Mononuclear cell (primary cell): Measurements from ENCODE around the gene RHOG. TPM values are rescaled to one million over a fixed set of nuclear protein-coding genes. Genes with fewer than 3 reads are reported as not detected.
"Not testable (repeated sequence)": the region's sequence is repeated elsewhere in the genome, so short reads cannot be mapped to it uniquely, and the experiment has no call there.

Source experiments
- H3K27me3 ChIP-seq: 2 replicates; pipeline ENCODE4 v1.6.0; 2011; ENCODE audit warnings: low read length, control low read depth; ENCODE audit not compliant: insufficient read depth
- H3K4me1 ChIP-seq: 2 replicates; pipeline ENCODE4 v1.5.1; 2011; ENCODE audit warnings: mild to moderate bottlenecking, low read length, control low read depth; ENCODE audit not compliant: insufficient read depth
- H3K4me3 ChIP-seq: 2 replicates; pipeline ENCODE4 v1.5.1; 2011; ENCODE audit warnings: mild to moderate bottlenecking, low read length, moderate library complexity
- H3K9me3 ChIP-seq: 2 replicates; pipeline ENCODE4 v1.5.1; 2011; ENCODE audit warnings: low read depth, mild to moderate bottlenecking, control low read depth, low read length
- total RNA-seq: library from RNA; depleted of rRNA; stranded (reverse); fragments of >200 nt; gene quantifications from one replicate; pipeline ENCODE4 v1.2.3, GENCODE V29; 2012

RHOG gene
- total RNA-seq, 1 donor: 75.6 TPM

- H3K4me3 ChIP-seq: no peak overlapping the region
- H3K9me3 ChIP-seq: no peaks in the 10 kb centered on the region
- no peaks in the 10 kb centered on the region for H3K27me3 ChIP-seq
- peaks cover 74% of the 10 kb centered on the region for H3K4me1 ChIP-seq
Observed at GRCh38 chr11:3866836-3867208, 26.1 kb upstream of the RHOG start.

GRCh38 chr11:3866206-3866605 lies 25.4 kb upstream of the RHOG start:
- no peaks in the 10 kb centered on the region for H3K9me3 ChIP-seq
- no peak overlapping the region for H3K4me3 ChIP-seq
- H3K27me3 ChIP-seq: no peaks in the 10 kb centered on the region
- peaks cover 76% of the 10 kb centered on the region for H3K4me1 ChIP-seq

- Histone ChIP-seq H3K4me3 (no peak overlapping the region), H3K27me3 (no peaks in the 10 kb centered on the region), H3K4me1 (peaks cover 77% of the 10 kb centered on the region), H3K9me3 (no peaks in the 10 kb centered on the region)
Observed at GRCh38 chr11:3865388-3866193, 24.8 kb upstream of the RHOG start.

- Histone ChIP-seq H3K27me3 (no peaks in the 10 kb centered on the region), H3K4me3 (no peak overlapping the region), H3K9me3 (no peaks in the 10 kb centered on the region), H3K4me1 (peaks cover 92% of the 10 kb centered on the region)
Observed at GRCh38 chr11:3861683-3862082, 20.9 kb upstream of the RHOG start.

GRCh38 chr11:3860898-3861393 lies 20.2 kb upstream of the RHOG start:
- not testable (repeated sequence) for H3K9me3 ChIP-seq, H3K27me3 ChIP-seq
- Histone ChIP-seq H3K4me1 (peaks cover 90% of the 10 kb centered on the region), H3K4me3 (peak overlapping the region; percentile 6)

- no peak overlapping the region for H3K4me3 ChIP-seq
- no peaks in the 10 kb centered on the region for H3K9me3 ChIP-seq
- peaks cover 84% of the 10 kb centered on the region for H3K4me1 ChIP-seq
- no peaks in the 10 kb centered on the region for H3K27me3 ChIP-seq
Observed at GRCh38 chr11:3860375-3860774, 19.6 kb upstream of the RHOG start.

GRCh38 chr11:3859373-3859881 lies 18.7 kb upstream of the RHOG start:
- H3K27me3 ChIP-seq: no peaks in the 10 kb centered on the region
- peak overlapping the region; percentile 10 for H3K4me3 ChIP-seq
- H3K4me1 ChIP-seq: peaks cover 79% of the 10 kb centered on the region
- H3K9me3 ChIP-seq: no peaks in the 10 kb centered on the region

GRCh38 chr11:3857628-3858027 lies 16.9 kb upstream of the RHOG start:
- Histone ChIP-seq H3K4me1 (peaks cover 80% of the 10 kb centered on the region), H3K27me3 (no peaks in the 10 kb centered on the region), H3K9me3 (no peaks in the 10 kb centered on the region), H3K4me3 (peak overlapping the region; percentile 91)

- Histone ChIP-seq H3K27me3 (no peaks in the 10 kb centered on the region), H3K4me1 (peaks cover 74% of the 10 kb centered on the region), H3K9me3 (no peaks in the 10 kb centered on the region), H3K4me3 (peak overlapping the region; percentile 91)
Observed at GRCh38 chr11:3856856-3857553, 16.2 kb upstream of the RHOG start.

- Histone ChIP-seq H3K4me1 (peaks cover 63% of the 10 kb centered on the region), H3K27me3 (no peaks in the 10 kb centered on the region), H3K4me3 (peak overlapping the region; percentile 91), H3K9me3 (no peaks in the 10 kb centered on the region)
Observed at GRCh38 chr11:3855808-3856491, 15.2 kb upstream of the RHOG start.

GRCh38 chr11:3854977-3855807 lies 14.4 kb upstream of the RHOG start, which contains the start of gene STIM1:
TSS of gene STIM1 (plus strand) at chr11:3855664. CDS start at chr11:3856271, 607 bp downstream.
- Histone ChIP-seq H3K4me1 (peaks cover 56% of the 10 kb centered on the region), H3K4me3 (peak within 1 kb of the TSS; percentile 91), H3K9me3 (no peaks in the 10 kb centered on the region)

GRCh38 chr11:3854660-3854976 lies 13.9 kb upstream of the RHOG start:
- Histone ChIP-seq H3K27me3 (no peaks in the 10 kb centered on the region), H3K4me1 (peaks cover 52% of the 10 kb centered on the region), H3K4me3 (peak overlapping the region; percentile 91), H3K9me3 (no peaks in the 10 kb centered on the region)

More at GRCh38 chr11:3854977-3855807, 14.4 kb upstream of the RHOG start, which contains the start of gene STIM1:
- no peaks in the 10 kb centered on the region for H3K27me3 ChIP-seq

GRCh38 chr11:3853899-3854659 lies 13.3 kb upstream of the RHOG start:
- H3K4me3 ChIP-seq: peak overlapping the region; percentile 91
- H3K27me3 ChIP-seq: no peaks in the 10 kb centered on the region
- H3K4me1 ChIP-seq: peaks cover 47% of the 10 kb centered on the region
- no peaks in the 10 kb centered on the region for H3K9me3 ChIP-seq

GRCh38 chr11:3853545-3853842 lies 12.7 kb upstream of the RHOG start:
- Histone ChIP-seq H3K4me1 (peaks cover 41% of the 10 kb centered on the region), H3K27me3 (no peaks in the 10 kb centered on the region), H3K4me3 (no peak overlapping the region), H3K9me3 (no peaks in the 10 kb centered on the region)
